WI38 (cell line): Measurements from ENCODE around the gene APOBEC3F.

Experiments used
- H3K4me3 ChIP-seq: 2 replicates; pipeline ENCODE4 v1.5.1; 2011; ENCODE audit warnings: low read depth, mild to moderate bottlenecking, control low read depth, low read length
- CTCF ChIP-seq: IDR thresholded peaks from 2 replicates; pipeline ENCODE4 v1.5.1; 2012; ENCODE audit warnings: low read depth, mild to moderate bottlenecking, control low read depth, low read length

Gene APOBEC3F

GRCh38 chr22:39080052-39080762, 39.5 kb downstream of the APOBEC3F start:
- no peak for TF ChIP-seq CTCF
- no peak overlapping the region for H3K4me3 ChIP-seq

- TF ChIP-seq CTCF = no peak
- no peak overlapping the region for H3K4me3 ChIP-seq
Measured at GRCh38 chr22:39081016-39081415, 40.4 kb downstream of the APOBEC3F start.

GRCh38 chr22:39081598-39081997, 40.9 kb downstream of the APOBEC3F start:
- TF ChIP-seq CTCF = no peak

GRCh38 chr22:39083212-39084165, 42.8 kb downstream of the APOBEC3F start:
- TF ChIP-seq CTCF = no peak

More at GRCh38 chr22:39081598-39081997, 40.9 kb downstream of the APOBEC3F start:
- no peak overlapping the region for H3K4me3 ChIP-seq

GRCh38 chr22:39084666-39085065, 44.0 kb downstream of the APOBEC3F start:
- TF ChIP-seq CTCF = no peak
- no peak overlapping the region for H3K4me3 ChIP-seq

More at GRCh38 chr22:39083212-39084165, 42.8 kb downstream of the APOBEC3F start:
- H3K4me3 ChIP-seq = no peak overlapping the region

- no peak for TF ChIP-seq CTCF
- H3K4me3 ChIP-seq = no peak overlapping the region
Measured at GRCh38 chr22:39087098-39087497, 46.4 kb downstream of the APOBEC3F start.
